GM19324 (cell line): Measurements from ENCODE around the gene ZBTB45.

Experiments used
- ATAC-seq: cut with Tn5 transposase; IDR thresholded peaks from one replicate; pipeline ENCODE4 v1.9.1; 2021; ENCODE audit warnings: mild to moderate bottlenecking, moderate library complexity; ENCODE audit not compliant: unreplicated experiment, low FRiP score

The ZBTB45 gene

GRCh38 chr19:58519355-58520256 lies at the start of gene ZBTB45:
Gene ZBTB45, minus strand, starts transcription at chr19:58519810. Its CDS starts 2,137 bp downstream, at chr19:58517673.
- peak; percentile 86 for ATAC-seq

- ATAC-seq, result no peak
Observed at GRCh38 chr19:58568453-58569130, 49.0 kb upstream of the ZBTB45 start.

- ATAC-seq, result no peak
Observed at GRCh38 chr19:58566989-58567388, 47.4 kb upstream of the ZBTB45 start.

GRCh38 chr19:58563823-58564222 lies 44.2 kb upstream of the ZBTB45 start:
- no peak for ATAC-seq

- no peak for ATAC-seq
Observed at GRCh38 chr19:58563034-58563573, 43.5 kb upstream of the ZBTB45 start.

- no peak for ATAC-seq
Observed at GRCh38 chr19:58562122-58563033, 42.8 kb upstream of the ZBTB45 start.

GRCh38 chr19:58561373-58562121 lies 41.9 kb upstream of the ZBTB45 start:
- no peak for ATAC-seq

- ATAC-seq, result no peak
Observed at GRCh38 chr19:58560921-58561320, 41.3 kb upstream of the ZBTB45 start.

- ATAC-seq, result no peak
Observed at GRCh38 chr19:58560007-58560887, 40.6 kb upstream of the ZBTB45 start.

- ATAC-seq, result peak; percentile 28
Observed at GRCh38 chr19:58559275-58560006, 39.8 kb upstream of the ZBTB45 start.

GRCh38 chr19:58558623-58559274 lies 39.1 kb upstream of the ZBTB45 start:
- ATAC-seq, result peak; percentile 59

GRCh38 chr19:58558066-58558622 lies 38.5 kb upstream of the ZBTB45 start, which contains the start of gene UBE2M:
Gene UBE2M, minus strand, starts transcription at chr19:58558611. Its CDS starts 230 bp downstream, at chr19:58558381.
- peak; percentile 4 for ATAC-seq

- no peak for ATAC-seq
Observed at GRCh38 chr19:58557221-58558065, 37.8 kb upstream of the ZBTB45 start.

- ATAC-seq, result no peak
Observed at GRCh38 chr19:58556622-58557220, 37.1 kb upstream of the ZBTB45 start.

GRCh38 chr19:58555920-58556621 lies 36.5 kb upstream of the ZBTB45 start:
- ATAC-seq, result no peak
